CD4-positive, alpha-beta T cell treated with Interleukin-4 for 1 hour (primary cell): ENCODE data around the gene DCUN1D4.
"Not testable (repeated sequence)": the region's sequence is repeated elsewhere in the genome, so short reads cannot be mapped to it uniquely, and the experiment has no call there.

Experiments used
- DNase-seq, 2 donors: peaks; one replicate each; pipeline ENCODE4 v3.0.0-alpha.2; 2020 to 2022

Gene DCUN1D4

GRCh38 chr4:51855751-51856150 lies 12.8 kb downstream of the DCUN1D4 start:
- no peak for DNase-seq

DNA sequence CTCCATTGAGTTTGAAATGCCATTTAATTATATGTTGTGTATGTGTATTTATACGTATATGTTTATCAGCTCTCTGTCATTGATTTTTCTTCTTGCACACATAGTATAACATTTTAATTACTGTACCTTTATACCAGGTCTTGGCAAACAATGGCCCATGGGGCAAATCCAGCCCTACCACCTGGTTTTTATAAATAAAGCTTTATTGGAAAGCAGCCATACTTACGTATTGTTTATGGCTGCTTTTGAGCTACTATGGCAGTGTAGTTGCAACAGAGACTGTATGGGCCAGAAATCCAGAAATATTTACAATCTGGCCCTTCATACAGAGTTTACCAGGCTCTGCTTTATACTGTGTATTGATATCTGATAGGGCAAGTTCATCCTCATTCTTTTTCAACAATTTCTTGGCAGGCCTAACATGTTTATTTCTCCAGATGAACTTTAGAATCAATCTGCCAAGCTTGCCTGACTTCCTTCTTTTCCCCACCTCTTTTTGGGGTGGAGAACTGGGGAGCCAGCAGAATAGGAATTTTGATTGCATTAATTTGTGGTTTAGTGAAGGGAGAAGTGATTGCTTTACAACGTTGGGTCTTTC lies 15.8 kb downstream of the DCUN1D4 start:
- no peak for DNase-seq

DNA sequence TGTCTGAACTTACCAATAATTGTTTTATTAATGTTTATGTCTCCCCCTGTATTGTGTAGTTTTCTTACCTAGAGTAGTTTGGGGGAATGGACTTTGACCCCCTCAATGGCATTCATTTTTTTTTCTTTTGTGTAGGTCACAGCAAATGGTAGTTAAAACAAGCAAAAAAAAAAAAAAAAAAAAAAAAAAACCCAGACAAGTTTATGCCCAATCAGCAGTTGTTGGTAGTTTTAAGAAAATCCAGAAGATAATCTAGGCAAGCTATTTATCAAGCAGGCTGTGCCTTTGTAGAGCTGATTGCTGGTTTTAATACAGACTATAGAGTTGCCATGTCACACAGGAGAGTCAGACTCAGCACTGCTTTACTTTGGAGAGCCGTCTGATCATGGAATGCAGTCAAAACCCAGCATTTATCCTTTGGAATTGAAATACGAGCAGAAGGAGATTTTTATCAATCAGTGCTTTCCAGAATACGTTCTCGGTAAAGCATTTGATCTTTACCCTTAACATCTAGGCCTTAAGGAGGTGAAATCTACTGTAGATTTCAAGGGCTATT lies 16.6 kb downstream of the DCUN1D4 start:
- no peak for DNase-seq

- DNase-seq = no peak
These were observed 19.2 kb downstream of the DCUN1D4 start for GRCh38 chr4:51862199-51862598.

DNA sequence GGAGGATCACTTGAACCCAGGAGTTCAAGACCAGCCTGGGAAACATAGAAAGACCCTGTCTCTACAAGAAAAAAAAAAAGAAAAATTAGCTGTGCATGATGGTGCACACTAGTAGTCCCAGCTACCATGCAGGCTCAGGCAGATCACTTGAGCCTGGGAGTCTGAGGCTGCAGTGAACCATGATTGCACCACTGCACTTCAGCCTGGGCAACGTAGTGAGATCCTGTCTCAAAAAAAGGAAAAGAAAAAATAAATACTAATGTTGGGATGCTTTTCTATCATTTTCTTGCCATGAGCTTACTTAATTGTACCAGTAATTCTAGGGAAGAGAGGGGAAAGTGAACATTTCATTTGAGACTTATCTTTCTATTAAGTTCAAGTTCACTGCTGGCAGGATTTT lies 19.8 kb downstream of the DCUN1D4 start:
- no peak for DNase-seq

DNA sequence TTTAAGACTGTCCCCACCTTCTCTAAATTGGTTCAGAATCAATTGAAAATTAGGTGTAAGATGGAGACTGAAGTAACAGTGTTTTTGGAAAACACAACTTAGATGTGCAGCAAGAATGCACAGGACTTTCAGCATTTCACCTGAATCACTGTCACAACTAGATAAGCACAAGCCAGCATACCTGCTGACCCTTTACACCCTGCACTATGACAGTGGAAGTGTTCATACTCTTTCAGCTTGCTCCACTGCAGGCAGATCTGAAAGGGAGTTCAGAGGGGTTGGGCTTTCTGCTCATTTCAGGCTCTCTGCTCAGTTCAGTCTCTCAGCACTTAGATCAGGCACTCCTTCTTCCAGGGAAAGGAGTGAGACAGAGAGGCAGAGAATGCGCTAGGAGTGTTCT lies 22.8 kb downstream of the DCUN1D4 start:
- DNase-seq = no peak

DNA sequence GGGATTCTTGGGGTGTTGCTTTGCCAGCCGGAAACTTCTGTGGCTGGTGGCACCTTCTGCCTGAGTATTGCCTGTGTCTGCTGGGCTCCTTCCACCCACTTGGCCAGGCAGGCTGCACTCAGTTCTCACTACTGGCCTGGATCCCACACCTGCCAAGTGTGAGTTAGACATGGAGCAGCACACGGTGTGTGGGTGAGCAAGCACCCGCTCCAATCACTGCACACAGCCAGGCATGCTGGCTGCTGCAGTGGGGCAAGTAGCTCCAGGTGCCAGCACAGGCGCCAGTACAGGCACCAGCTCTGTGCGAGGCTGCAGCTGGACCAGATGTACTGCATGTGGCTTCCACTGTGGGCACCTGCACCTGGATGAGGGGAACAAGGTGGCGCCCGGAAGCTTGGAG lies 23.9 kb downstream of the DCUN1D4 start:
- DNase-seq = no peak

DNA sequence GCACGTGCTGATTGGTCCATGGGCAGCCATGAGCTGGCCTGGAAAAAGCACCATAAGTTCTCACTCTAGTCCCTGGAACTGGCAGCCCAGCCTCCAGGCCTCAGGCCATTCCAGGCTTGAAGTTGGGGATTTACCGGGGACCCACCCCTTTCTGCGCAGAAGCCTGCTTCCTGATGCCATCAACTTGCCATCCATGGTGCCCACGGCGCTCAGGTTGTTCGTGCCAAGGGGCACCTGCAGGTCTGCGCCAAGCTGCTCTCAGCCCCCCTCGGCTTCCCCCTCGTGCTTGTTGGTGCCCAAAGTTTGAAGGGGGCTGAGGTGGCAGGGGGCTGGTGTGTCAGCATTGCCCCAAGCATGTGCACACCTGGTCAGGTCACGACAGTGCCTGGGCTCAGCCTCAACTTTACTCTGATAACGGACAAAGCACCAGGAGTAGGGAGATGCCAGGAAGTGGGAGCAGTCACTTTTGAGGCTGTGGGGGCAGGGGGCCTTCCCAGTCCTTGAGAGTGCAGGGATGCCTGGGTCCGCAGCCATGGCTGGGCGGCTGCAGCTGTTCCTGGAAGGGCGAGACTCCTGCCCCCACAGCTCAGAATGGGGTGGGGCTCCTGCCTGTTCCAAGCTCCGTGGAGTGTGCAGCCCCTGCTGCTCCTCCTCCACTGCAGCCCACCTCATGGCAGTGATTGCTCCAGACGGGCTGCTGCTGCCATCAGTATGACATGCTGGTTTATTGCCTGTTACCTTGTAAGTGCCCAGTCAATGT lies 24.9 kb downstream of the DCUN1D4 start:
- no peak for DNase-seq

DNA sequence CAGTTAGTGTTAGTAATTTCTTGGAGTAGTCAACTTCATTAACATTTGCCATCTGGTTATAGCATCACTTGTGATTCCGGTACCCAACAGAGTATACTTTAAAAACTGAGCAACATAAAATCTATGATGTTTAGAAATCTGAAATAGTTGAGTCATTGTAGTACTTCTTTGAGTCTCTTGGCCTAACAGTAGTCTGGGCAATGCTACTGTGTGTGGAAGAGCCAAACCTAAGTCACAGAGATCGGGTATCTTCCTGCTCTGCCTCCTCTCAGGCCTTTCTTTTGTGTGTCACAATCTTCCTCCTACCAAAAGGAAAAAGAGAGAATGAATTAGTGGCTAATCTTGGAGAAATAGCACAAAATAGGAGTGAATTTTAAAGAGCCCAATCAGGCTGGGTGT lies 25.5 kb downstream of the DCUN1D4 start:
- no peak for DNase-seq

DNA sequence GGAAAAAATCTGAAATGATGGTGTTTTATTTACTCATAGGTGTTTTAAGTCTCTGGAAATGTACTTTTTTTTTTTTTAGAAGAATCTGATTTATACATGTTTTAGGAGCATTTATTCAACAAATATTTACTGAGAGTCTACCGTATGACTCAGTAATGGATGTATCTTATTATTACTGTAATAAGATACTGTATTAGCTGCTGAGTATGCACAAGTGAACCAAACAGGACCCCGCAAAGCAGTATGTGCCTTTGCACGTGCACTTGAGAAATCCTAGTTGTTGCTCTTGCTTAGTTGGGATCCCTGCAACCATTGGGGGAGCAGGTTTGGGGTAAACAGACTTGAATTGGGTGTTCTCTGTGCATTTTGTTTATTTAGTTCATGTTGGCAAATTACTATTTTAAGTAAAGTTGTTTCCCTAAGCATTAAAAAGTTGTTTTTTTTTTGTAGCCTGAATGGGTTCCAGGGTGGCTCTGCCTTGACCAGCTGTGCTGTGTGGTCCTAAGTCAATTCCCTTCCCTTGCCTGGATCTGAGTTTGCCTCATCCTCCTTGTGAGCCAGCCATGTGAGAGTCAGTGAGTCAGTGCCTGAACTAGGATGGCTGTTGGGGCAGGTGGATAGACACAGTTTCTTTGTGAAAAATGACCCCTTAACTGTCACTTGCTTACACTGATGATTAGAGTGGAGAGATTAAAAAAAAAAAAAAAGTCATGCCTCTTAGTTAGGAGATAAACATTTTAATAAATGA lies 27.7 kb downstream of the DCUN1D4 start:
- DNase-seq = no peak

DNA sequence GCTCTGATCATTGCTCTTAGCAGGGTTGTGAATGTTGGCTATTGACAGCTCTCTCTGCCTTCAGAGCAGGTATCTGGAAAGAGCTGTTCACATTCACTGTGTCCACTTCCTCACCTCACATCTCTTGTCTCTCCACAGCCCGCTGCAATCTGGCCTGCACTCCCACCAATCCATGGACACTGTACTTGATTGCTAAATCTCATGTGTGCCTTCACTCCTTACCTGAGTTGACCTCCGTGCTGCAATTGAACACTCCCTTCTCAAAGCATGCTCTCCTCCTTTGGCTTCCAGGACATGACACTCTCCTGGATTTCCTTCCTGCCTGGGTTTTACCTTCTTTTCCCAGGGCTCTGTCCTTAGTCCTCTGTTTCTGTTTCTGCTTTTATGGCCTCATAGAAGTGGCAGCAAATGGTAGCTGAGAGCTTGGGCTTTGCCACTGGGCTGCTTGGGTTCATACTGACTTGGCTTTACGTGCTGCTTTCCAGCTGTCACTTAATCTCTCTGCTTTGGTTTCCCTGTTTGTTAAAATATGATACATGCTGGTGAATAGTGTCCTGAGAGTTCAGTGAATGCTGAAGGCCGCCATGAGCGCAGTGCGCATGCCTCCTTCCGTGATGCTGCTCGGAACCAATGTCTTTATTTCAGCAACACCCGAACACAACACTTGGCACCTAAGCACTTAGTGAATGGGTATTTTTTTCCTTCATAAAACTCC lies 29.5 kb downstream of the DCUN1D4 start:
- no peak for DNase-seq

DNA sequence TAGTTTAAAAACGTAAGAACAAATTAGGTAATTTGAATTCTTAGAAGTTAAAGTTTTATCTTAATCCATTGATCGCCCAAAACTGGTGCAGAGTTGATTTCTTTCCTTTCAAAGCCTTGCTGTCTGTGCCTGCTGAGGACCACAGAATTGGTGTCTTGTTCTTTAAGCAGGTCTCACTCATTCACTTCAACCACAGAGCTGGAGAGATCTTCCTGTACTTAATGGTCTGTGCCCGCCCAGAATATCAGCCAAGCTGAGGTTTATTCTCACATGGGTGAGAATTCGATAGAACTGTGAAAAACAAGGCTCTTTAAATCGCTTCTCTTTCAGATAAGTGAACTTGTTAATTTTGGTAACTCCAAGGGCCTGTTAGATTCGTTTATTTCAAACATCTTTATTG lies 31.6 kb downstream of the DCUN1D4 start:
- DNase-seq = no peak

- no peak for DNase-seq
These were observed 35.5 kb downstream of the DCUN1D4 start for GRCh38 chr4:51878431-51878830.

- DNase-seq = no peak
These were observed 37.3 kb downstream of the DCUN1D4 start for GRCh38 chr4:51880016-51880915.

- no peak for DNase-seq
These were observed 41.1 kb downstream of the DCUN1D4 start for GRCh38 chr4:51884055-51884454.

- DNase-seq = no peak
These were observed 41.7 kb downstream of the DCUN1D4 start for GRCh38 chr4:51884606-51885005.

DNA sequence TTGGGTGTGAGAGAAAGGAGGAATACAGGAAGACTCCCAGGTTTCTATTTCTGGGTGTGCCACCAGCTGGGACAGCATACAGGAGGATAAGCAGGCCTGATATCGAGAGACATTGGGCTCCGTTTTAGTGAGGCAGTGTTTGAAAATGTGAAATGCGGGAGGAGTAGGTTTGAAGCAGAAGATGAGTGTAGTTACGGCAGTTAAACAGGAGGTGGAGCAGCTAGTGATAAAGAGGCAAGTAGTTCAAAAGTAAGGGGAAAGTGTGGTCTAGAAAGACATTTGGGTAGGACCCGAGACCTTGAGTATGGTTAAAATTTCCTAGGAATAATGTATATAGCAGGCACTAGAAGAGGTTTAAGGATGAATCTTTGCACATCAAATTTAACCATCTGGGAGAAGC lies 42.4 kb downstream of the DCUN1D4 start:
- peak in 1 of 2 donors; percentile 16 for DNase-seq

- no peak for DNase-seq
These were observed 47.8 kb downstream of the DCUN1D4 start for GRCh38 chr4:51890760-51891159.

GRCh38 chr4:51893402-51893801 lies 50.4 kb downstream of the DCUN1D4 start:
- DNase-seq = not testable (repeated sequence)

DNA sequence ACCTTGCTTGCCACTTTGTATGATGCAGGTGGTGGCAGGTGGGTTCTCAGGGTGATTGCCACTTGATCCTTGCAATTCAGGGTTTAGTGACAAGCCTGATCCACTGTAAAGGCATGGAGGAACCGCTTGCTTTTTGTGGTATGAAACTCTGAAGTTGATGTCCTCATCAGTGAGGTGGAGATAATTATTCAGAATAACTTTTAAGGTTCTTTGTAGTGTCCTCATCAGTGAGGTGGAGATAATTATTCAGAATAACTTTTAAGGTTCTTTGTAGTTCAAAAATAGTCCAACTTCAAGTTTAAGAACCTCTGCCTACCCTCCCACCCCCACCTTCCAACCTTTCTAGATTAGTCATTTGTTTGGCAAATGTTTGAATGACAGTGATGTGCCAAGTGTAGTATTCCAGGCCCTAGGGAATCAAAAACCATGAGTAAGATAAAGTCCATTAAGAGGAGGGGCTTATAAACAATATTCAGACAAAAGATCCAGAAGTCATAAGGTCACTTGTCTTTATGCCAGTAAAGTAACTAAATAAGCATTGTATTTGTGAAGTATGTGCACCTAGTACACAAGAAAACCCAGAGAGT lies 51.2 kb downstream of the DCUN1D4 start:
- DNase-seq = no peak

DNA sequence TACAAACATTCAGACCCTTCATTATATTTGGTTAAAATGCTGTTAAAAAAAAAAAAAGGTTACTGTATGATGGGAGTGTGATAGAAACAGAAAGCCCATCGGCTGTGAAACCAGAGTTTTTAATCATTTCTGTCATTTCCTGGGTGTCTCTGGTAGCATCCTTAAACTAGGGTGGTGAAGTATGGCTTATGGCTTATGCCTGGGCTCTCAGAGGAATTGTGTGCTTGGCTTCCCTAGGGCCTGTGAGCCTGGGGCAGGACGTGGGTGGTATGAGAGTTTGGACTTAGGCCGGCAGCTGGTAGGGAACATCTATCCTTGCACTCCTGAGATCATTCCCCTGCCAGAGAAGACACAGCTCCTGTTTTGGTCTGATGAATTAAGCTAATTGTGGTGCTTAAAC lies 52.2 kb downstream of the DCUN1D4 start:
- no peak for DNase-seq
